ENCODE results near the gene ZFYVE28.
A peak's percentile ranks its signal among the peaks of the same experiment; 100 is the strongest.
"Not testable (repeated sequence)": the region's sequence is repeated elsewhere in the genome, so short reads cannot be mapped to it uniquely, and the experiment has no call there.

Gene ZFYVE28

DNA sequence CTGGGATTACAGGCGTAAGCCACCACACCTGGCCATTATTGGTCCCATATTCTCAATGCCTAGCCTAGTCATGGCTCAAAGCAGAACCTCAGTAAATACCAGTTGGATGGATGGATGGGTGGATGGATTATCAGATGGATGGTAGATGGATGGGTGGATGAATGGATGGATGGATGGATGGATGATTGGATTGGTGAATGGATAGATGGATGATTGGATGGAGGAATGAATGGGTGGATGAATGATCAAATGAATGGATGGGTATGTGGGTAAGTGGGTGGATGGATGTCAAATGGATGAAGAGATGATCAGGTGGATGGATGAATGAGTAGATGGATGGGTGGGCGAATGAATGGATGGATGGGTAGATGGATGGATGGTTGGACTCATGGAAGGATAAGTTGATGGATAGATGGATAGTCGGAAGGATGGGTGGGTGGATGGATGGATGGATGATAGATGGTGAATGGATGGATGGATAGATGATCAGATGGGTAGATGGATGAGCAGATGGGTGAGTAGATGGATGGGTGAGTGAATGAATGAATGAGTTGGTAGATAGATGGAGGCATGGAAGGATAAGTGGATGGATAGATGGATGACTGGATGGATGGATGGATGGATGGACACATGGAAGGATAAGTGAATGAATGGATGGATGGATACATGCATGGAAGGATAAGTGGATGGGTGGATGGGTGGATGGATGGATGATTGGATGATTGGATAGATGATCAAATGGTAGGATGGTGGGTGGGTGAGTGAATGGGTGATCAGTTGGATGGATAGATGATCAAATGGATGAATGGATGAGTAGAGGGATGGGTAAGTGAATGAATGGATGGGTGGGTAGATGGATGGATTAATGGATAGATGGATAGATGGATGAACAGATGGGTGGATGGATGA lies 28.5 kb upstream of the ZFYVE28 start:
- no peak for DNase-seq

DNA sequence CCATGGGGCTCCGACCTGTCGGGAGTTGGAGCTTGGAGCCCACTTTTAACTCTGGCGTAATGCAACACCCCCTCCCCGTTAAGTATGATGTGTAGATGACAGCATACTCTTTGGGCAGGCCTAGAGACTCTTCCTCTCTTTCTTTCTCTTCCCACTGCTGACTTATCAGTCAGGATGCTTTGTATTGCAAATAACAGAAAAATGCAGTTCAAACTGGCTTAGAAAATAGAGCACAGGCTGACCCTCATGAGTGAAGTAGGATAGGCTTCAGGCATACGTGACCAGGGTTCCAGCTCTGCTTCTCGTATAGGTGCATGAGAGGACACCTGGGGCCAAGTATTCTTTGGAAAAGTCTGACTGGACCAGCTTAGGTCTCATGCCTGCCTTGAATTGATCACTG lies 27.1 kb upstream of the ZFYVE28 start:
- no peak for DNase-seq

DNA sequence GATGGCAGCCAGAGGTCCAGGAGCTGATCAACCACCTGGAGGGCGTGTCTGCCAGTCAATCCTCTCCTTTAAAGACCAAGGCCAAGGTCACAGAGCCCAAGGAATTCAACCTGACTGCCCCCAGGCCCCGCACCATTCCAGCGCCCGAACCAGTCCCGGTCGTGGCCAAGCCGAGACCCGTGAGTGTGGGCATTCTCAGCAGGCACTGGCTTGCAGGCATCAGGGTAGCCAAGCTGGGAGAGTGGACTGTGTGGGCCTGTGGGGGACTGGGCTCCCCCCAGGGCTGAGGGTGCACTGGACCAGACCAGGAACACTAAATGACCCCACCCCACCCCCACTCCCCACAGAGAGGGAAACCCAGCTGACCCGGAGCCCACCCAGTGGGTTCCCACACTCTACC lies 26.7 kb upstream of the ZFYVE28 start:
- DNase-seq: no peak

DNA sequence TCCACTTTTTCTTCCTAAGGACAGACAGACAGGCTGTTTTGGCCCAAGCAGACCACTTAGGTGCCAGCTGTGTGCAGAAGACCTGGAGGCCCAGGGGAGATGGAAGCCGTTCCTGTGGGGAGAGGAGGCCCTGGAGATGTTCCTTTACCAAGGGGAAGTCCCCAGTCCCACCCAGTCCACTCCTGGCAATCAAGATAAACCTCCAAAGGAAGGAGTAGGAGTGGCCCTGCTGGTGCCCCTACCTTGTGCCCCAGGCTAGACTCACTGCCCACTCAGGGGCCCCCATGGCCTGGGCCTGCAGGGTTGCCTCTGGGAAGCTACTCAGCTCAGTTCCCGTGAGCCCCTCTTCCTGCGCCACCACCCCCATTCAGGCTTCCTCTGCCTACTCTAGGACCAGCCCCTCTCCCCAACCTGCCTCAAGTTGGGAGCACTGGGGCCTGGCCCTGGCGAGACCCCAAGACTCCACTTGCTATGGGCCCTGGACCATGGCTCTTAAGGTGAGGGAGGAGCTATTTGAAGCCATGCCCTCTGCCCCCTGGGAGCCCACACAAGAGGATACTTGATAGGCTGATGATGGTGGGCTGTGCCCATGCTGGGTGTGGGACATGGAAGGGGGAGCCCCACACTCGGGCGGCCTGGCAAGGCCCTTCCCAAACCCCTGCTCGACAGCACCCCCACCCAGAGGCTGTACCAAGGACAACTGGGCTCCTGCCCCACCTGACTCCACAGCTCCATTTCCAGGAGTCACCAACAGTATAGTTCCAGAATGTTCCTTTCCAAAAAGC lies 25.7 kb upstream of the ZFYVE28 start:
- no peak for DNase-seq

DNA sequence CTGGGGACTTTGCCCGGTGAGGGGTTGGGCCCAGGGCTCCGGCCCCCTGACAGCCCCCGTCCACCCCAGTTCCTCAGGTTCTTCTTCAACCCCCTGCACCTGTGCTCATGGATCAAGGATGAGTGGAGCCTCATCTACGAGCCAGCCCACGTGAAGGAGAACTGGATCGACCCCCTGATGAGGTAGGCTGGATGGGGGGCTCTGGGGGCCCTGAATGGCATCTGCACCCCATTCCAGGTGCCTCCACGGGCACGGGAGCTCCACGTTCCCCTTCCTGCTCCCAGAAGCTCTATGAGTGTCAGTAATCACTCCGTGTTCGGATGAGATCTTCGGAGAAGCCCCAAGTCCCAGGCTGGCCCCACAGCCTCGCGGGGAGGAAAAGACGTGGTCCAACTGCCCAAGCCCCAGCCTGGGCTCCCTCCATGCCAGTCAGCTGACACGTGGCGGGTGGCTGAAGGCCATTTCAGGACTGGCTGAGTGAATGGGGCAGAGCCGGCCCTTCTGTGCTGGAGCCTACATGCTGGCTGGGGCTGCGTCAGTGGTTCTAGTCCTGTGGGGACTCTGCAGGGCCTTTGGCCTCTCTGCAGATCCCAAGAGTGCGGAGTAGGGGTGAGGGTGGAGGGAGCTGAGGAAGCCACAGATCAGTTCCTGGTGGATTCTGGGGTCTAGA lies 24.8 kb upstream of the ZFYVE28 start:
- DNase-seq: no peak

DNA sequence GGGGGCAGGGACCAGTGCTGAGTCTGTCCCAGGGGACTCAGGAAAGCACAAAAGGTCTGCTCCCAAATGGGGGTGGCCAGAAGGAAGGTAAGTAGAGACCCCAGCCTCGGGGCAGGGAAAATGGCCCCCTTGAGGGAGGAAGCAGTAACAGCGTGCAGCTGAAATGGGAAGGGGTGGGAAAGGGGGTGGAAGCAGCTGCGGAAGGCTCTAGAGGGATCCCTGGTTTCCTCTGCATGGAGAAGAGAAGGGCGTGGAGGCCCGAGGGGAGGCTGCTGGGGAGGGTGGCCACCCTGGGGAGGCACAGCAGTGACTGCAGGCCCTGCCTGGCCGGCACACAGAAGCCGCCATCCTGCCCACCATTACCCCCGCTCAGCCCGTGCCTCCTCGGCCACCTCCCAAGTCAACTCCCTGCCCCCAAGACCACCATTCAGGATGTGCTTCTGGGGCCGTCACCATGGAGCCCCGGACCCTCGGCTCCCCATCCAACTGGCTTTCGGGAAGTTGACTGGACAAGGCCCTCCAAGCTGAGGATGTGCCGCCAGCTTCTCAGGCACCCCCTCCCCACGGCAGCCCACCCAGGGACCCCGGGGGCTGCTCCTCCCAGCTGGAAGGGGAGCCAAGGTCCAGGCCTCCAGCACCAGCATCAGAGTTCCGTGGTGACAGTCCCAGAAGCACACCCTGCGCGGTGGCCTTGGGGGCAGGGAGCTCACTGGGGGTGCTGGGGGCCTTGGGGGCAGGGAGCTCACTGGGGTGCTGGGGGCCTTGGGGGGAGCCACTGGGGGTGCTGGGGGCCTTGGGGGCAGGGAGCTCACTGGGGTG lies 23.9 kb upstream of the ZFYVE28 start:
- no peak for DNase-seq

DNA sequence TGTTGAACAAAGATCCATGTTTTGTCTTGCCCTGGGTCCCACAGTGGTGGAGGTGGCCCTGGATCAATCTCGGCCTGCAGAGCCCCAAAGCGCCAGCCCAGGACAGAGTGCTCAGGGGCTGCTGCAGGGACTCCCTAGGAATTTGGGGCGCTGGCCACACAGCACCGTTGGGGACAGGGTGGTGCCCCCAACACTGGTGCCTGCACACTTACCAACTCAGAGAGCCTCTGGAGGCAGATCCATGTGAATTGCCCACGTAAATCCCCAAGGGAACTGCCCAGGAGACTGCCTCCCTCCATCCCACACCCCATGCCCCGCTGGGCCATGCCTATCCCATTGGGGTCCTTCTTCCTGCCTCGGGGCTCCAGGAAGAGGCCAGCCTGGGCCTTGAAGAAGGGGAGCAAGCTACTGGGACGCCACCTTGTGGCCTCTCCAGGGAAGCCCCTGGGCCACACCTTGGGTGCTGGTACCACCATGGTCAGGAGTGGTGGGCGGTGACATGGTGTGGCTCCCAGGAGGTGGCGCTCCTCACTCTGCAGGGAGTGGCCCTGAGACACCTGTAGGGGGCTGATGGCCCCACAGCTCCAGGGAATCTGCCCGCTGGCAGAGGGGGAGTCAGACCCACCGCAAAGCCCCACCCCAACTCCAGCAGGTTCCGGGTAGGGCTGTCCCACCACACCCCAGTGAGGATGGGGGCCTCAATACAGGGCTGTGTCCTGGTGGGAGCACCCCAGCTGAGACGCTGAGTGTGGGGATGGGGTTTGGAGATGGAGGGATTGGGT lies 23.1 kb upstream of the ZFYVE28 start:
- DNase-seq: peak; percentile 30 to 57 (median 34)

DNA sequence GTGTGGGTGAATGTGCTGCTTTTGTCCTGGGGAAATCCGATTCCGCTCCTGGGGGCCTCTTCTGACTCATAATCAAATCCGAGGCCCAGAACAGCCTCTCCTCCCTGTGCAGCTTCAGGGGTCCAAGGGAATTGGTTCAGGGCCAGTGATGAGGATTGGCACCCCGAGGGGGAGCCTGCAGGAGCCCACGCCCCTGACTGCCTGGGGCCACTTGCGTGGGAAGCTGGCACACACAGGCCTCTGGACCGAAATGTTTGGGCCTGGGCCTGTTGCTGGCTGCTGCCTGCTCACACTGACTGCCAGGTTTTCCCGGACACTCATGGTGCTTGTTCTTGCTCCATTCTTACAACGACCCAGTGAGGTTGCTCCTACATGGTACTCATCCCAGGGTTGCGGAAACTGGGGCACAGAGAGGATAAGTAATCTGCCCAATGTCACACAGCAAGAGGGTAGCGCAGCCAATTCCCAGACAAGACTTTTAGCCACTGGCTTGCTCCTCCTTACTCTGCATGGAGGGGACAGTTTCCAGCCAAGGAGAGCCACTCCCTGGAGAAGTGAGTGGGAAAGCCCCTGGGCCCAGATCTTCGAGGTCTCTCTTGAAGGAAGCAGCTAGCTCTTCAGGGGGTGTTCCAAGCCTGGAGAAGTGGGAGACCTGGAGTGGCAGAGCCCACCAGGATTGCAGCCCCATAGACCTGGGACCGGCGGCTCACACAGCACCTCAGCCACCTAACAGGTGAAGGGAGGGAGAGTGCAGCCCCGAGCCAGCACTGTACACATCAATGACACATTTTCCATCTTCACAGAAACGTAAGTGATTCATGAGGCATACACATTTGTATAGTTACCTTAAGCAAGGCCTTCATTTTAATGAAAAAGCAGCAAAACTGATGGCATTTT lies 20.6 kb upstream of the ZFYVE28 start:
- no peak for DNase-seq

DNA sequence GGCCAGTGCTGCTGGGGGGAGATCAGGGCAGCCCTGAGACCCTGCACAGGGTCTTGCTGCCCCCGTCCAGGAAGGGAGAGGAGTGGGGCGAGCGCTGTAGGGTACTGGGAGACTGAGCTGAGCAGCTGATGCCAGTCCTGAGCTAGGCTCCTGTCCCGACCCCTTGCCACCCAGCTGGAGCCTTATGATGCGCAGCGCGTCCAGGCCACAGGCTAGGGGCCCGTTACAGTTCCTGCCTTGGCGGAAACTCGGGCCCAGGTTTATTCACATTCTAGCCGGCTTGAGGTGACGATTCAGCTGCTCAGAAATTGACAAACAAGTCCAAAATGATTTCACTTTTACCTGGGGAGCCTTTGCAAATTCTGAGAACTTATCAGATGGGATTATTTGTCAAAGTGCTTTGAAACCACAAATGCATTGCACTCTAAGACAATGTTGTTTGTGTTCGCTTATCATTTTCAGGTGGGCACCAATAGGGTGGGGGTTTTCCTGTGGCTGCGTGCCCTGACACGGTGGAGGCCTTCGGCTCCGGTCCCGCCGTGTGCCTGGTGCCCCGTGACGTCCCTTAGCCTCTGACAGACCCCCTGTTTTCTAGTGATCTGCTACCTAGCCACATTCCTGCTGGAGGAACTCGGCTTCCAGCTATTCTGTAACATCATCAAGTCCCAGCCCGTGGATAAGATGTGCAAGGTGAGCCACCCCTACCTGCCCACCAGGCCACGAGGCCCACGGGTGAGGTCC lies 19.2 kb upstream of the ZFYVE28 start:
- DNase-seq: no peak

DNA sequence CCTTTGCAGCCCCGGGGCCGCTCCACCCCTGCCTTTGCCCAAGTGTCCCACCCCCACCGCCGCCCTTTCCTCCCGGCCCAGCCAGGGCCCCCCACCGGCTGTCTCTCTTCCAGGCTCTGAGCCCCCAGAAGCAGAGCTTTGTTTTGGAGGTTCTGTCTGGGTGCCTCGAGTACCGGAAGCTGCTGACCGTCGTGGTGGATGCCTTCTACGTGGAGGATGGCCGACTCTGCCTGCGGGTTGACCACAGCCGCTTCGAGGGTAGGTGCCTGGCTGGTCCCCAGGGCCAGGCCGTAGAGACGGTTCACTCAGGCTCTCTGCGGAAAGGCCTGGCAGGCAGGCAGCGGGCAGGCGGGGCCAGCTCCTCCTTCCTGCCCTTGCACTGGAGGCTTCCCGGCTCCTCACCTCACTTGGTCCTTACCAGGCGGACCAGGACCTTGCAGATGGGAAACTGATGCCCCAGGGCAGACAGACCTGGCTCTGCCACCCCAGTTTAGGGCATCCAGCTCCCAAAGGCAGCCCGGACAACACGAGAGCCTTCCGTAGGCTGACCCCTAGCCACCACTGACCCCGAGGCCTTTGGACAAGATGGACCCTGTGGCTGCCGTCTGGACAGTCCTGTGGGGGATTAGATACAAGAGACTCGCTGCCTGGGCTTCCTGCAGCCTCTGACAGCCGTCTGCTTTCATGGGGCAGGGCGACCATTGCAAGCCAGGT lies 18.5 kb upstream of the ZFYVE28 start:
- DNase-seq: no peak

DNA sequence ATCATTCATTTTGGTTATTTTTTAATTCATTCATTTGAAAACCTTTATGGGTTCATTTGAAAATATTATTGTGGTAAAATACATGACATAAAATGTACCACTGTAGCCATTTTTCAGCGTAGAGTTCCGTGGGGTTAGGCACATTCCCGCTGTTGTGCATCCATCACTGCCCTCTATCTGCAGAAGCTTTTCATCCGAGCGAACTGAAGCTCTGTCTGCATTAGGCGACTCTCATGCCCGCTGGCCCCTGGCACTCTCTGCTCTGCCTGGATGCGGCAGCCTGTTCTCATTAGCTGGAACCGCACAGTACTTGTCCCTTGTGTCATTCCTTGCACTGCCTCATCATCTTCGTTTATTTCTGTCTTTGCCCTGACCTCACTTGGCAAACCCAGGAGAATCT lies 17.9 kb upstream of the ZFYVE28 start:
- peak in 2 of 3 experiments; percentile 3 to 52 for DNase-seq

DNA sequence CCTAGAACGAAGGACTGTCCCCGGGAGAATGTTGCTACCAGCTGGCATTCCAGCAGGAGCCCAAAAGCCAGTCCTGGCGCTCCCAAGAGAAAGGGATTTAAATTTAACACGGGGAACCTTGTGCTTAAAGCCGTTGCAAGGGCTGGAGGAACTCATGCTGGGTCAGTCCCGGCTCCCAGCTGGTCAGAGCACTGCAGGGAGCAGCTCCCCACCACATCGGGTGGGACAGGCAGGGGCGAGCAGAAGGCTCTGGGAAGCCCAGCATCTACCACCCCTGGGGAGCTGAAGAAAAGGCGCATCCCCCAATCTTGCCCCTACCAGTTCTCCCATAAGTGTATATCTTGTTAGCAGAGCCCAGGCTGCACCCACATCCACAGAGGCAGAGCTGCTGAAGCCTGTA lies 16.0 kb upstream of the ZFYVE28 start:
- DNase-seq: no peak

DNA sequence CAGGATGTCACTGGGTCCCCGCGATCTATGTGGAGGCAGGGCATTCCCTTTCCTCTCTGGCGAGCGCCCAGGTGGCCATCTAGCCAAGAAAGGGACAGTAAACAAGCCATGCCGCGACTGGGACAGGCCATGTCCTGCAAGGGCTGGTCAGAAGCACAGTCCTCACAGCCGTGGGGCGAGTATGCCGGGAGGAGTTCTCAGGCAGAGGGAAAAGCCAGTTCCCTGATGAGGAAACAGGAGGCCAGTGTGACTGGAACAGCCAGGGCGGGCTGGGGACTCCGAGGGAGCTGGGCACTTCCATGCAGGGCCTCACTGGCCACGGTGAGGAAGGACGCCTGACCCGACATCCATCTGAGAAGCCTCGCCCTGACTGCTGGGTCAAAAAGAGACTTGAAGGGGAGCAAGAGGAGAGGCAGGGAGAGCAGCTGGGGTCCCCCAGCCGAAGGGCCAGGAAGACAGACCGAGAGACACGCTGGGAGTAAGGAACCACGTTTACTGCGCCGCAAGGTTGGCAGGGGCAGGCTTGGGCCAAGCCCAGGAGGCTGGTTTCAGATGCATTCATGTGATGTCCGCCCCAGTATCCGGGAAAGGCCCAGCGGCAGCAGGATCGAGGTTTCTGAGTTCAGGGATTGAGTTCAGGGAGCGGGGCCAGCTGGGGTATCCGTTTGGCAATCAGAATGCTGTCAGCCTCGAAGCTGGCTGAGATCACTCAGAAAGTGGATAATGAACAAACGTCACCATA lies 15.3 kb upstream of the ZFYVE28 start:
- no peak for DNase-seq

DNA sequence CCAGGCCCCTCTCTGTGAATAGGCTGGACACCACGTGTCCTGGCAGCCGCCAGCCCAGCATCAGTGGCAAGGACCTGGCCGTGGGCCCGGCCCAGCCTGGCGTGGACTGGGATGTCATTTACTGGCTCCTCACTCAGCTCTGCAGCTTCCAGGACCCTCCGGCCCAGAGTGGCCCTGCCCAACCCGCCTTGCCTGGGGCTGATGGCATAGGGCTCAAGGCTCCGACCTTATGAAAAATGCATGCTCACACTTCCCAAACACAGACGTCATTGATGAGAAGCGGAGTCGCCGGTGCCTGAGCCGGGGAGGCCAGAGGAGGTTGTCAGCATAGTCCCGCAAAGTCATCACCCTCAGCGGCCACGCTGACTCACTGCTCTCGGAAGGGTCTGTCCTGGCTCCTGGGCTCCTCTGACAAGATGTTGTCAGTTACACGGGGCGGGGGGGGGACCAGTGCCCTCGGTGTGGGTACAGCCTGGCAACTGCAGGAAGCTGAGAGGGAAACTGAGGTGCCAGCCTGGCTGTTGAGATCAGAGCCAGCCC lies 14.6 kb upstream of the ZFYVE28 start:
- DNase-seq: no peak

DNA sequence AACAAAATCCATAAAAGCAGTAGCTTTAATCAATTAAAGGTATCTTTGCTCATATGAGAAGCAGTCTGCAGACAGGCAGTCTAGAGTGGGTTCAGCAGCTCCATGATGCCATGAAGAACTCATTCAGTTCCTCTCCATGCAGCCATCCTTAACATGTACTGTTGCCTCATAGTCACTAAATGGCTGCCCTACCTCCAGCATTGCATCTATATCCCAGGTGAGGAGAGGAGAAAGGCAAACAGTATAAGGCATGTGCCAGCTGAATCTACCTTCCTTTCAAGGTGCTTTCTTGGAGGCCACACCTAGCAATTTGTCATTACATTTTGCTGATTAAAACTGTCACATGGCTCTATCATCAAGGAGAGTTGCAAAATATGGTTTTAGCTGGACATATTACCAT lies 13.6 kb upstream of the ZFYVE28 start:
- DNase-seq: no peak

DNA sequence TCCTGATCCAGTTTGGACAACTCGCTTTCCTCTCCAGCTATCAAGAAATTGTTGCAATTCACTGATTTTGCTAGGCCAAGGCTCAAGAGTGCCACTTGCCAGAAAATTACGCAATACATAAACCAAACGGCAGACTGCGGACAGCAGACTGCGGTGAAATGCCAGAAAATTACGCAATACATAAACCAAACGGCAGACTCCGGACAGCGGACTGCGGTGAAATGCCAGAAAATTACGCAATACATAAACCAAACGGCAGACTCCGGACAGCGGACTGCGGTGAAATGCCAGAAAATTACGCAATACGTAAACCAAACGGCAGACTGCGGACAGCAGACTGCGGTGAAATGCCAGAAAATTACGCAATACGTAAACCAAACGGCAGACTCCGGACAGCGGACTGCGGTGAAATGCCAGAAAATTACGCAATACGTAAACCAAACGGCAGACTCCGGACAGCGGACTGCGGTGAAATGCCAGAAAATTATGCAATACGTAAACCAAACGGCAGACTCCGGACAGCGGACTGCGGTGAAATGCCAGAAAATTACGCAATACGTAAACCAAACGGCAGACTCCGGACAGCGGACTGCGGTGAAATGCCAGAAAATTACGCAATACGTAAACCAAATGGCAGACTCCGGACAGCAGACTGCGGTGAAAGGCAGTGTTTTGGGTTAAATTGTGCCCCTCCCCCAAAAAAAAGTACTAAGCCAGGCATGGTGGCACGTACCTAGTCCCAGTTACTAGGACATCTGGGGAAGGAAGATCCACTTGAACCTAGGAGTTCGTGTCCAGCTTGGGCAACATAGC lies 11.7 kb upstream of the ZFYVE28 start:
- not testable (repeated sequence) for DNase-seq

DNA sequence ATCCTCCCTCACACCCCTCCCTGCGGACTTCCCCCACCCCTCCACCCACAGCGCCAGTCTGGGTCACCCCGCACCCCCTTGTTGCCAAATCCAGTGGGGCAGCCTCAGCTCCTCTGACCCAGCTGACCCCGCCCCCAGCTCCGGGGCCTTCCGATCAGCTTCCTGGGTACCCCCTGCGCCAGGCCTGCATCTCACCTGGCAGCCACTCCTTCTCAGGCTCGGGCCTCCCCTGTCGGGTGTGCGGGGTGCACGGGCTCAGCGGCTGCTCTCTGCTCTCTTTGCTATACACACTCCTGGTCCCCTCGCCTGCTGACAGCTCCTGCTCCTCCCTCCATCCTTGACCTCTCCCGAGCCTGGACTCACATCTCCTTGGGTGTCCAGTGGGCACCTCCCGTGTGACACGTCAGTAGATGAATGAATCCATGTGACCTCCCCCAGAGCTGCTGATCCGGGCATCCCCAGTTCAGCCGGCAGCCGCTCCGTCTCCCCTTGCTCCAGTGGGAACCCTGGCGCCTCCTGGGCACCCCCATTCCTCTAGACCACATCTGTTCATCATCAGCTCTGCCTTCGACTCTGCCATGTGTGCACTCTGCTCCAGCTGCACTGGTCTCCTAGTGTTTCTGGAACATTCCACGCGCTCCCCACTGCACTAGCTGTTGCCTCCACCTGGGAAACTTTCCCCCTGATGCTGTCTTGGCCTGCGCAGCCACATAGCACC lies 10.2 kb upstream of the ZFYVE28 start:
- no peak for DNase-seq
